GM19463 (cell line): ENCODE data around the gene WDR12.
A peak's percentile ranks its signal among the peaks of the same experiment; 100 is the strongest.
"Not testable (repeated sequence)": the region's sequence is repeated elsewhere in the genome, so short reads cannot be mapped to it uniquely, and the experiment has no call there.

Experiments used
- ATAC-seq: cut with Tn5 transposase; IDR thresholded peaks from one replicate; pipeline ENCODE4 v1.9.1; 2021; ENCODE audit warnings: mild to moderate bottlenecking, moderate library complexity; ENCODE audit not compliant: unreplicated experiment

WDR12 gene

DNA sequence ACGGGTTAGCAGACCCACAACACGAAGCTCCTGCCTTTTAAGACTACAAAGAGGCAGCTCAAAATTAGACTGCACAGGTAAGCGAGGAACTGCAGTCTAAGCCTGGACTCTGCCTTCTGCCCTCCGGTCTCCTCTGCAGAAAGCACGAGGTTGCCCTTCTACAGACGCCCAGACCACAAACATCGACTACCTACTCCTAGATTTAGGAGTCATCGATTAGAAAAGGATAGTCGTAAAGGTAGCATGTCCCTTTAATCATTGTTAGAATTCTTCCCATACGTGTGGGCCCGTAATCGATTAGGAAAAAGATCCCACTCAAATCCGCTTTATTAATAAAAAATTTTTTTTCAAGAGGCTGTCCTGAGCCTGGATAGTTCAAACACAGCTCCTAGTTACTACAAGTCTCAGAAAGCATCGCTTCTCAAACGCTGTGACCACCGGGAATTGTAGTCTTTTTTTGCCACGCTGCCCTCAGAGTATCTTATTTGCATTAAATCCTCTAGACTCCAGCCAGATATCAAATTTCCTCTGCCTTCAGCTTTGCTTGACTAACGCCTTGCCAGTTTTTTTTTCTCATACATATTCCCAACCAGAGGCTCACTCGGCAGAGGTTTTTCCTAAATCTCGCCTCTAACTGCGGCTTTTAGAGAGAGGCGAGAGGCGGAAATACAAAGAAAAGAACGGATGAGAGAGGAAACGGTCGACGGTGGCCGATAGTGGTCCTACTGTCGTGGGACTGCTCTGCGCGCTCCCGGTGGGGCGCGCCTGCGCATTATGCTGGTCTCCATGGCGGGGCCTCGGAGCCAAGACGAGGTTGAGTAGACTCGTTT lies at the start of gene WDR12, which contains the start of gene CARF:
WDR12 (minus strand) TSS at position 162 of the 830 bp plus-strand sequence. CDS start 197 bp downstream, outside the sequence.
CARF (plus strand) TSS at position 764 of the 830 bp plus-strand sequence. CDS start 29,628 bp downstream, outside the sequence.
- ATAC-seq = peak; percentile 69

DNA sequence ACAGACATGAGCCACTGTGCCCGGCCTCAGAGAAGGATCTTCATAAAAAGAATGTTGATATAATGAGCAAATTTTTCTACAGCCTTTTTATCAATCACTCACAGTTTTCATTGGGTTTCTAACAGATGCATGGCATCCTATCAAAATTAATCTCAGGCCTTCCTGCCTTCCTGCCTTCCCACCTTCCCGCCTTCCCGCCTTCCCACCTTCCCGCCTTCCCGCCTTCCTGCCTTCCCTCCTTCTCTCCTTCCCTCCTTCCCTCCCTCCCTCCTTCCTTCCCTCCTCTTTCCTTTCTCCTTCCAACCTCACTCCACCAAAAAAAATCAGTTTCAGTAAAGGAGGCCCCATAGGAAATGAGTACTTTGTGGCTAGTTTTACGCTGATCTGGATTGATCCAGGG lies 49.1 kb upstream of the WDR12 start:
- no peak for ATAC-seq

DNA sequence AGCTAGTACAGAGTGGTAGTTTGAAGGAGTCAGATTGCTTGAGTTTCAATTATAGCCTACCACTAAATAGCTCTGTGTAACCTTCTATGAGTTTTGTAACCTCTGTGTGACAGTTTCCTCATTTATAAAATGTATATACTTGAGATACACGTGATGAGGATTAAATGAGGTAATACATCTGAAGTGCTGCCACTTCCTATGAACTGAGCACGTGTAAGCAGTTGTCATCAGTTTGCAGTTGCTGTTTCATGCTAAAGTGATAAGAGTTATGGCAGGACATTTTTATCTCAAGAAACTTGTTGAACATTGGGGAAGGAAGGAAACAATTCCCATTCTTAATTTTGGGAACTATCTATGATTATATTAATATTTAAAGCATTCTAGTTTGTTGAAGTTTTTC lies 39.1 kb upstream of the WDR12 start:
- ATAC-seq = no peak

DNA sequence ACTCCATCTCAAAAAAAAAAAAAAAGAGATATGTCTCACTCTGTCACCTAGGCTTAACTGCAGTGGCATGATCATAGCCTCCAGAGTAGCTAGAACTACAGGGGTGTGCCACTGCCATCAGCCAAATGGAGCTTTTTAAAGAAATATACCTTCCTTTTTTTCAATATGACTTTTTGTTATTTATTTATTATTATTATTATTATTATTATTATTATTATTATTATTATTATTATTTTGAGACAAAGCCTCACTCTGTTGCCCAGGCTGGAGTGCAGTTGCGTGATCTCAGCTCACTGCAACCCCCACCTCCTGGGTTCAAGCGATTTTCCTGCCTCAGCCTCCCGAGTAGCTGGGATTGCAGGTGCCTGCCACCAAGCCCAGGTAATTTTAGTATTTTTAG lies 37.9 kb upstream of the WDR12 start:
- not testable (repeated sequence) for ATAC-seq

DNA sequence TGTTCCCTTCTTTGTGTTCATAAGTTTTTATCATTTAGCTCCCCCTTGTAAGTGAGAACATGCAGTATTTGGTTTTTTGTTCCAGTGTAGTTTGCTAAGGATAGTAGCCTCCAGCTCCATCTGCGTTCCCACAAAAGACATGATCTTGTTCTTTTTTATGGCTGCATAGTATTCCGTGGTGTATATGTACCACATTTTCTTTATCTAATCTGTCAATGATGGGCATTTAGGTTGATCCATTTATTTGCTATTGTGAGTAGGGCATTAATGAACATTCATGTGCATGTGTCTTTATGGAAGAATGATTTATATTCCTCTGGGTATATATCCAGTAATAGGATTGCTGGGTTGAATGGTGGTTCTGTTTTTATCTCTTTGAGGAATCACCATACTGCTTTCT lies 34.0 kb upstream of the WDR12 start:
- no peak for ATAC-seq

DNA sequence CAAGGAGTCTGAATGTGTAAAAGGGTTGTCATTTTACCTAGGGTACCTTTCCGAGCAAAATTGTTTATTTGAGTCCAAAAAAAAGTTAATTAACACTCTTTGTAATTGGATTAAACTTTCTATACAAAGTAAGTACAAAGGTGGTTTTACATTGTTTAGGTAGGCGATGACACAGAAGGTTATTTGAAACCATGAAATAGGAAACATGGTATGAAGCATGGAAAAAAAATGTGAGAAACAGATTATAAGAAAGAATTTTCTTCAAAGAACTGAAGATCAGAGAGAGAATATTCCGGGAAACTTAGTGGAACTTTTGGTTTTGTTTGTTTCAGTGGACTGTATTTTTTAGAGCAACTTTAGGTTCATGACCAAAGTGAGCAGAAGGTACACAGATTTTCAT lies 33.3 kb upstream of the WDR12 start:
- ATAC-seq = no peak

DNA sequence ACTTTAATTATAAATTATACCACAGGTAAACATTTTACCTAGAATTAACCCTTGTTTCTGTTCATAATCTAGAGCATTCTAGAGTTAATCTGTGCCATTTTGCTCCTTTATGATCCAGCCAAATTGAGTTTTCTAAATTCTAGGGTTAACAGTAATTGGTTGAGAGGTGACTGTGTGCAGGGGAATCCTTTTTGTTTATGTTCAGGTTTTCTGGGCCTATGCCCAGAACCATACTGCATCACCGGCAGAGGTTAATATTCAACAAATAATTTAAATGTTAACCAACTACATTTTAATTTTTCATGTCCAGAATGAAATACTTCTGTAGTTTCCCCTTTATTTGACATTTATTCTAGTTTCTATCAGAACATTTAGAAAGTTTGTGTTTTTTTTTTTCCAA lies 32.9 kb upstream of the WDR12 start:
- ATAC-seq = no peak

DNA sequence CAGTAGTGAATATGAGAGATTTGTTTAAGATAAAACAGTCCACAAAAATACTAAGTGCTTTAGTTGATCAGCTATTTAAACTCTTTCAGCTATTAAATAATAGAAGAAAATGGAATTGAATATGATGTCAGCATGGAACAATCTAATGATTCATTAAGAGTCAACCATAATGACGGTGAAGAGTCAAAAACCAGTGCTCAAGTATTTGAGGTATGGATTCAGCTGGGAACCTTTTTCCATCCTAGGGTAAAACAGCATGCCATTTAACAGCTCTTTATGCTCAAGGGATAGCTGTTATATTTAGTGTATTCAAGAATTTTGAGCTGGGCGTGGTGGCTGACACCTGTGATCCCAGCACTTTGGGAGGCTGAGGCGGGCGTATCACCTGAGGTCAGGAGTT lies 30.3 kb upstream of the WDR12 start:
- ATAC-seq = no peak

DNA sequence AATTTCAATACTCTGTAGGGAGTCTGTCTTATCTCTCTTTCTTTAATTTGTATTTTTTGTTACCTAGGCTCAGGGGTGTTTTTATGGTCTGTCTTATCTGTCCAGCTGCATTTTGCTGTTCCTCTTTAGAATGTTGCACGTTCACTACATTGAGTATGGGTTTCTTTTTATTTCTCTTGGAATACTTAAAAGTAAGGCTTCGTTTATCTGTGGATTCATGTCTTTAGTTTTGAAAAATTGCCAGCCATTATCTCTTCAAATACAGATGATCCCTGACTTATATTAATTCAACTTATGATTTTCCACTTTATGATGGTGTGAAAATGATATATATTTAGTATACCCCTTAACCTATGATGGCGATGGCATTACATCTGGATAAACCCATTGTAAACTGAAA lies 27.5 kb upstream of the WDR12 start:
- ATAC-seq = no peak

DNA sequence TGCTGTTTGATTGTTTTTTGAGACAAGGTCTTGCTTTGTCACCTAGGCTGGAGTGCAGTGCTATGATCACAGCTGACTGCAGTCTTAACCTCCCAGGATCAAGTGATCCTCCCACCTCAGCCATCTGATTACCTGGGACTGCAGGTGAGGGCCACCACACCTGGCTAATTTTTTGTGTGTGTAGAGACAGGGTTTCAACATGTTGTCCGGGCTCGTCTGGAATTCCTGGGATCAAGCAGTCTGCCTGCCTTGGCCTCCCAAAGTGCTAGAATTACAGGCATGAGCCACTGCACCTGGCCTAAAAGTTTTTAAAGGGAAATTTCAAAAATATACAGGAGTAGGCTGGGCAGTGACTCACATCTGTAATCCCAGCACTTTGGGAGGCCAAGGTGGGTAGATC lies 23.0 kb upstream of the WDR12 start:
- no peak for ATAC-seq

DNA sequence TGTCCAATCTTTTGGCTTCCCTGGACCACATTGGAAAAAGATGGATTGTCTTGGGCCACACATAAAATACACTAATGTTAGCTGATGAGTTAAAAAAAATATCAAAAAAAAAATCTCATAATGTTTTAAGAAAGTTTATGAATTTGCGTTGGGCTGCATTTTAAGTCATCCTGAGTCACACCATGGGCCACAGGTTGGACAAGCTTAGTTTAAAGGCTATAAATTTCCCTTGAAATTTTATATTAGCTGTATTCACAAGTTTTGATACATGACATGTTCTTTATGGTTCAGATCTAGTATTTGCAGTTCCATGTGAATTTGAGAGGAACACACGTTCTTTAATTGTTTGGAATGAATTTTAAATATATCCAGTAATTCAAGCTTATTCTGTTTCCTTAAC lies 22.5 kb upstream of the WDR12 start:
- ATAC-seq = no peak

DNA sequence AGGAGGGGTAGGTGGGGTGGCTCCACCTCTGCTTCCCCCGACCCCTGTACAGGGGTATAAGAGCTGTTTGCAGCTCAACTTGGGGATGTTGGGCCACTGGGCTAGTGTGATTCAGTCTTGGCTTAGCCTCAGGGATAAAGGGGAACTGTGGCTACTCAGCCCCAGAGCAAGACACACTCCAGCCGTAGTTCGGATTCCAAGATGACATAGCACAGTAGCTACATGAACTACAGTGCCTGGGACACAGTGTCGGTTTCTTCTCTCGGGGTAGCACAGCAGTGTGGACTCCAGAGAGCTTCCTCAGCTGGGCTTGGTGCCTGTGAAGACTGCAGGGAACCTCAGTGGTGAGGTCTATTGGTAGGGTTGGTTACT lies 21.7 kb upstream of the WDR12 start:
- no peak for ATAC-seq

DNA sequence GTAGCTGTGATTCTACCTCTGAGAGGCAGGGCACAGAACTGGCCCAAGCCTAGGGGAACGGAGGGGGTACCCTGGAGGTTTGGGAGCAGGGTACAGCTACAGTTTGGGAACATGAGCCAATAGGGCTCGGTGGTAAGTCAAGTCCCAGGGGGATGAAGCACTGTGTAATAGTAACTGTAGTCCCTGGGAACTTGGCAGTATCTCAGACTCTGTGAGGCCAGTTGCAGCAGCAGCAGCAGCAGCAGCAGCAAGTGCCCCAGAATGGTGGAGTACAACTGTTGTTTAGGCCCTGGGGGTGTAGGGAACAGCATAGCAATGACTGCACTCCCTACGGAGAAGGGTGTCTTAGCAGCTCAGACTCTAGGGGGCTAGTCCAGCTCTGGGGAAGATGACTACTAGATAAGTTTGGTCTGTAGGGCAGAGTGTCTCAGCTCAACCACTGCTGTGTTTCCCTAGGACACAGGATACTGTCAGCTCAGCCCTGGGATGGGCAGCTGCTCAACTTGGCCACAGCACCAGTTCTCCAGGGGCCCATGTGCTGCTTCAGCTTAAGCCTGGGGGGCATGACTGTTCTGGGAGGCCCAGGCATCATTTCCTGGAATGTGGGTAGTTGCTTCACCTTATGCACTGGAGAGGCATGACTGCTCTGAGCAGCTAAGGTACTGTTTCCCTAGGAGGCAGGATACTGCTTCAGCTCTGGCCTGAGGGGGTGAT lies 21.1 kb upstream of the WDR12 start:
- ATAC-seq = no peak

DNA sequence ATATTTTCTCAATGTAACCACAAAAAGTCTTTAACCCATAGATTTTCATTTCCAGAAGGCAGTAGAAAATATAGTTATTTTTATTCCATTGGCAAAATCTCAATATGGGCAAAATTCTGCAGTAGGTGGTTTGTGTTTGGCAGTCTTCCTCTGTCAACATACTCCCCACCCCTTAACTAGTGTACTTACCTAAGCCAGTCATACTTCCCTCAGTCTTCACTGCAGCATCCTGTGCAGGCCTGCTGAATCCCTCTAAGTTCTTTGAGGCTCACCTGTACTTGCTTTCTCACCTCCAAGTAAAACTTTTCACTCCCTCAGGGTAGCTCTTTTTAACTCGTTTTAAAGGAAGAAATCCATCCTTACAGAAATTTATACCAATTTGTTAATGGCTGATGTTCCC lies 7.4 kb upstream of the WDR12 start:
- no peak for ATAC-seq

DNA sequence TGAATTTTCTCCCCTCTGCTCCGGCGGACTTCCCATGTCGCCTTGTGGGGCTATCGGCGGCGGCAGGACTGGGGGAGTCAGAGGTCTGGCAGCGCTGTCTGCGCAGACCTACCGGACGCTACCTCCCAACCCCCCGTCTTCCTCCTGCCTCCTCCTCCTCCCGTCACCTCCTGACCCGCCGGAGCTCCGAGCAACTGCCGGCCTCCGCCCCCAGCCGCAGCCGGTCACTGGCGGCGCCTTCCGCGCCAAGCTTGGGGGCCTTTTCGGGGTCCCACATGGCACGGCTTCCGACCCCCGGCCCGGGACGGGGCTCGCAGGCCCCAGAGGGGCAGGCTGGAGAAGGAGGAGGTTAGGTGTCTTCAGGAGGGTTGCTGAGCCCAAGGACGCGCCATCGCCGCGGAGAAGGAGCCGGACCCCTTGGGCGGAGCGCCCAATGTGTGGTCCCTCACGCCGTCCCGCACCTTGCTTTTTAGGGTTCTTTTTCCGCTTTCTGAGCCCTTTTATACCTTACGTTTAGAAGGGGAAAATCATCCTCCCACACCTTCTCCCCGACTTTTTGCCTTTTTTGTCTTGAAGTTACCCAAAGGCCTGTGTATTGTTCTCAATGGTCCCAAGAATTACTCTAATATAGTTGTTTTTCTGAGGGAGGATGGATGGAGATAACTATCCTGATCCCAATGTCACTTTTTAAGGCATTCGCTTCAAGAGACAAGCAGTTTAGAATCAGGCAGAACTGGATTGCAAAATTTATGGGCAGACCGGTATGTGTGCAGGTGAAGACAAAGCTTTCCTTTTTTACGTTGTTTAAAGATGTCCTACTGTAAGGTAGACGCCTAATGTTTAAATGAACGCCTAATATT lies 1.1 kb upstream of the WDR12 start:
- peak; percentile 52 for ATAC-seq

DNA sequence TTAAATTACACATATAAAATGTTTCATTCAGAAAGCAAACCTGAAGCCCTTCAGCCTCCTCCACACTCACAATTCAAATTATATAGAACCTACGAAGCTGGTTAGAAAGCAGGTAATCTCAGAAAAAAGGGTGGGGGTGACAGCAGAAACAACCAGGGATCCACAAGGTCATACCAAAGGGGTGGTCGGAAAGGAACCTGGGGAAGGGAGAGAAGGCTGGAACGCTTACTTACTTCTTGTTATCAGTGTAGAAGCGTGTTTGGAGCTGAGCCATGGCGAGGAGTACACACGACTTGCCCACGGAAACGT lies 316 bp downstream of the WDR12 start:
- peak; percentile 6 for ATAC-seq

DNA sequence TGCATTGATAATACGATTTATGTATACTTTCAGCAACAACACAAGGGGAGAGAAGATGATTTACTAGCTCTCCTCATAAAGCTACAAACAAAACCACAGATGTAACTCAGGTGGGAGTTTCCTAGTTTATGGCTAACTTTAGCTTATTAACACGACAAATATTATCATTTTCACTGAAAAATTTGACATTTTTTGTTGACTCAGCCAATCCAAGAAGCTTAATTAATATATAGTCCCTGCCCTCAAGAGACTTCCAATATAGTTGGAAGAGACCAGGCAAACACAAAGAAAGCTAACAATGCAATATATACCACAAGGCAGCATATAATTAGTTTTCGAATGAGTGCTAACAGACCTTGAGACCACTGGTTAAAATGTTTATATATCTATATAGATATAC lies 775 bp downstream of the WDR12 start:
- no peak for ATAC-seq

DNA sequence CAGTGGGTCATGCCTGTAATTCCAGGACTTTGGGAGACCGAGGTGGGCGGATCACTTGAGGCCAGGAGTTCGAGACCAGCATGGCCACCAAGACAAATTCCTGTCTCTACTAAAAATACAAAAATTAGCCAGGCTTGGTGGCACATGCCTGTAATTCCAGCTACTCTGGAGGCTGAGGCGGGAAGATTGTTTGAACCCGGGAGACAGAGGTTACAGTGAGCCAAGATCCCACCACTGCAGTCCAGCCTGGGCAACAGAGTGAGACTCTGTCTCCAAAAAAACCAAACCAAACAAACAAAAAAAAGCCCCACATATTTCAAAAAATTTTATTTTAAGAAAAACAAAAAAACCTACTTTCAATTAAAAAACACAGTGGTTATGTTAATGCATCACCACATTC lies 1.2 kb downstream of the WDR12 start:
- ATAC-seq = not testable (repeated sequence)

DNA sequence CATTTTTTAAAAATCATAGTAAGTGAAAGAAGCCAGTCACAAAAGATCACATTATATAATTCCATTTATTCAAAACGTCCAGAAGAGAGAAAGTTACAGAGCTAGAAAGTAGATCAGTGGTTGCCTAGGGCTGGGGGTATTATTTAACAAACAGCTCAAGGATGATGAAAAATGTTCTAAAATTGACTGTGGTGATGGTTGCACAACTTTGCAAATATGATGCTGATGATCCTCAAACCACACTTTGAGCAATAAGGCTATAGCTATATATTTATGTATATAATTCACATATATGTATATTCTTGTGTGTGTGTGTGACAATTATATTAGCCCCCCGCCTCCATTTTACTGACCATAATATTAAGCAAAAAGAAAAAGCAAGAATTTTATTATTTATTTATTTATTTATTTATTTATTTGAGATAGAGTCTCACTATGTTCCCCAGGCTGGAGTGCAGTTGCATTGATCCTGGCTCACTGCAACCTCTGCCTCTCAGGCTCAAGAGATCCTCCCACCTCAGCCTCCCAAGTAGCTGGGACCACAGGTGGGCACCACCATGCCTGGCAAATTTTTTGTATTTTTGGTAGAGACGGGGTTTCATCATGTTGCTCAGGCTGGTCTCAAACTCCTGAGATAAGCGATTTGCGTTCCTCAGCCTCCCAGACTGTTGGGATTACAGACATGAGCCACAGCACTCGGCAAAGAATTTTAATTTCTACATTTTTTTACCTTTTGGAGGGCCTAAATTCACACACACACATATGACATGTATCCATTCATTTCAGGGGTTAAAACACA lies 1.9 kb downstream of the WDR12 start:
- ATAC-seq = no peak

DNA sequence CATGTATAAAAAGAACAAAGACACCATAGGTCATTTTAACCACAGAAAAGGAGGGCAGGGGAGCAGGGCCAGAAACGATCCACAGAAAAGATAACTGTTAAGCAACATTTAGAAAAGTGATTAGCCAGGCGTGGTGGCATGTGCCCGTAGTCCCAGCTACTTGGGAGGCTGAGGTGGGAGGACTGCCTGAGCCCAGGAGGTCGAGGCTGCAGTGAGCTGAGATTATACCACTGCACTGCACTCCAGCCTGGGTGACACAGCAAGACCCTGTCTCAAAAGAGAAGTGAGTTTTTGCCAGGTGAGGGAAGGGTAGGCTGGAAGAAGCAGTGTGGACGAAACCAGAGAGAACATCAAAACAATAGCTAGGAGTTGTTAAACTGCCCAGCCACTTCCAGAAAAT lies 3.3 kb downstream of the WDR12 start:
- no peak for ATAC-seq

DNA sequence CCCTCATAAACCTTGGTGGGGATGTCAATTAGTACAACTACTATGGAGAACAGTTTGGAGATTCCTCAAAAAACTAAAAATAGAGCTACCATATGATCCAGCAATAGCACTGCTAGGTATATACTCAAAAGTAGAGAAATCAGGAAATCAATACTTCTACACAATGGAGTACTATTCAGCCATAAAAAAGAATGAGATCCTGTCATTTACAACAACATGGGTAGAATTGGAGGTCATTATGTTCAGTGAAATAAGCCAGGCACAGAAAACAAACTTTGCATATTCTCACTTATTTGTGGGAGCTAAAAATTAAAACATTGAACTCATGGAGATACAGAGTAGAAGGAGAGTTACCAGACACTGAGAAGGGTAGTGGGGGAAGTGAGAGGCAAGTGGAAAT lies 6.0 kb downstream of the WDR12 start:
- ATAC-seq = not testable (repeated sequence)
